IPS DF 6.9 (cell line): Measurements from ENCODE around the gene PIGC.
"Not testable (repeated sequence)": the region's sequence is repeated elsewhere in the genome, so short reads cannot be mapped to it uniquely, and the experiment has no call there.

ENCODE experiments used
- DNase-seq: peaks from one replicate; pipeline ENCODE4 v3.0.0-alpha.2; 2013; ENCODE audit warnings: low read depth, low spot score
- H3K27ac ChIP-seq: one replicate; pipeline ENCODE4 v1.5.1; 2013; ENCODE audit warnings: low read length, control low read depth
- H3K27me3 ChIP-seq: 2 replicates; pipeline ENCODE4 v1.6.1; 2013; ENCODE audit warnings: mild to moderate bottlenecking, low read length; ENCODE audit not compliant: control insufficient read depth, insufficient read depth
- H3K36me3 ChIP-seq: 2 replicates; pipeline ENCODE4 v1.6.1; 2013; ENCODE audit warnings: low read length; ENCODE audit not compliant: control insufficient read depth, insufficient read depth
- H3K4me1 ChIP-seq: 2 replicates; pipeline ENCODE4 v1.6.1; 2013; ENCODE audit warnings: low read length; ENCODE audit not compliant: control insufficient read depth, insufficient read depth
- H3K4me3 ChIP-seq: 2 replicates; pipeline ENCODE4 v1.5.1; 2013; ENCODE audit warnings: mild to moderate bottlenecking, low read length
- H3K9me3 ChIP-seq: 2 replicates; pipeline ENCODE4 v1.6.1; 2013; ENCODE audit warnings: low read length, inconsistent platforms; ENCODE audit not compliant: control insufficient read depth, insufficient read depth
- WGBS: extraction: QIAGEN DNeasy Blood & Tissue Kit; methylation state at CpG from one replicate; pipeline ENCODE4 v1.1.7; 2013; ENCODE audit warnings: mixed read lengths, missing lambda C conversion rate; ENCODE audit not compliant: insufficient read length, insufficient coverage; 5-methylcytosine and 5-hydroxymethylcytosine counted together

The PIGC gene

GRCh38 chr1:172452536-172453152 lies 8.8 kb upstream of the PIGC start:
- no CpG with 5 or more reads among the region's 7 CpGs for WGBS
- no peak overlapping the region for H3K4me3 ChIP-seq
- no peak overlapping the region for H3K27ac ChIP-seq
- H3K27me3 ChIP-seq, result no peaks in the 10 kb centered on the region
- H3K36me3 ChIP-seq, result no peaks in the 10 kb centered on the region
- no peaks in the 10 kb centered on the region; the same call in 1 of the 2 replicates for H3K4me1 ChIP-seq
- DNase-seq, result no peak
- no peaks in the 10 kb centered on the region for H3K9me3 ChIP-seq

- no peaks in the 10 kb centered on the region for H3K9me3 ChIP-seq
- no peak for DNase-seq
- H3K4me3 ChIP-seq, result no peak overlapping the region
- no CpG with 5 or more reads among the region's 2 CpGs for WGBS
- no peaks in the 10 kb centered on the region for H3K36me3 ChIP-seq
- H3K27me3 ChIP-seq, result no peaks in the 10 kb centered on the region
- no peaks in the 10 kb centered on the region; the same call in 1 of the 2 replicates for H3K4me1 ChIP-seq
- H3K27ac ChIP-seq, result no peak overlapping the region
Observed at GRCh38 chr1:172451002-172451443, 7.2 kb upstream of the PIGC start.

- DNase-seq, result no peak
- no CpG with 5 or more reads among the region's 7 CpGs for WGBS
- H3K36me3 ChIP-seq, result no peaks in the 10 kb centered on the region
- H3K27ac ChIP-seq, result no peak overlapping the region
- no peak overlapping the region for H3K4me3 ChIP-seq
- H3K9me3 ChIP-seq, result no peaks in the 10 kb centered on the region
- H3K4me1 ChIP-seq, result no peaks in the 10 kb centered on the region; the same call in 1 of the 2 replicates
- H3K27me3 ChIP-seq, result no peaks in the 10 kb centered on the region
Observed at GRCh38 chr1:172450524-172450885, 6.6 kb upstream of the PIGC start.

- DNase-seq, result peak; percentile 58
- Histone ChIP-seq H3K27ac (no peak overlapping the region), H3K27me3 (no peaks in the 10 kb centered on the region), H3K36me3 (no peaks in the 10 kb centered on the region), H3K9me3 (no peaks in the 10 kb centered on the region), H3K4me3 (no peak overlapping the region), H3K4me1 (no peaks in the 10 kb centered on the region; the same call in 1 of the 2 replicates)
- no CpG with 5 or more reads among the region's 18 CpGs for WGBS
Observed at GRCh38 chr1:172449585-172450523, 6.0 kb upstream of the PIGC start.

GRCh38 chr1:172448995-172449584 lies 5.2 kb upstream of the PIGC start:
- no peak overlapping the region for H3K27ac ChIP-seq
- DNase-seq, result no peak
- WGBS, result no CpG with 5 or more reads among the region's 6 CpGs

GRCh38 chr1:172447641-172448040 lies 3.8 kb upstream of the PIGC start:
- no peaks in the 10 kb centered on the region for H3K27me3 ChIP-seq
- no peaks in the 10 kb centered on the region for H3K9me3 ChIP-seq
- H3K27ac ChIP-seq, result no peak overlapping the region
- H3K4me3 ChIP-seq, result no peak overlapping the region
- WGBS, result no CpG with 5 or more reads among the region's 2 CpGs
- H3K36me3 ChIP-seq, result no peaks in the 10 kb centered on the region
- DNase-seq, result no peak
- H3K4me1 ChIP-seq, result no peaks in the 10 kb centered on the region; the same call in 1 of the 2 replicates

More at GRCh38 chr1:172448995-172449584, 5.2 kb upstream of the PIGC start:
- Histone ChIP-seq H3K4me1 (no peaks in the 10 kb centered on the region; the same call in 1 of the 2 replicates), H3K36me3 (no peaks in the 10 kb centered on the region), H3K9me3 (no peaks in the 10 kb centered on the region), H3K27me3 (no peaks in the 10 kb centered on the region), H3K4me3 (no peak overlapping the region)

GRCh38 chr1:172446547-172446946 lies 2.7 kb upstream of the PIGC start:
- no CpG with 5 or more reads among the region's 3 CpGs for WGBS

GRCh38 chr1:172442843-172443565 lies 865 bp downstream of the PIGC start:
- no peaks in the 10 kb centered on the region for H3K27me3 ChIP-seq
- no peak for DNase-seq
- H3K4me1 ChIP-seq, result no peaks in the 10 kb centered on the region
- H3K36me3 ChIP-seq, result no peaks in the 10 kb centered on the region; the same call in 1 of the 2 replicates
- H3K4me3 ChIP-seq, result peak overlapping the region; percentile 77; the same call in 1 of the 2 replicates
- no CpG with 5 or more reads among the region's 3 CpGs for WGBS
- no peak overlapping the region for H3K27ac ChIP-seq
- H3K9me3 ChIP-seq, result no peaks in the 10 kb centered on the region

More at GRCh38 chr1:172446547-172446946, 2.7 kb upstream of the PIGC start:
- Histone ChIP-seq H3K36me3 (no peaks in the 10 kb centered on the region; the same call in 1 of the 2 replicates), H3K27me3 (no peaks in the 10 kb centered on the region), H3K9me3 (no peaks in the 10 kb centered on the region), H3K4me3 (no peak overlapping the region), H3K27ac (no peak overlapping the region), H3K4me1 (no peaks in the 10 kb centered on the region; the same call in 1 of the 2 replicates)
- no peak for DNase-seq

- H3K4me1 ChIP-seq, result no peaks in the 10 kb centered on the region
- H3K27me3 ChIP-seq, result no peaks in the 10 kb centered on the region
- no peak overlapping the region for H3K4me3 ChIP-seq
- DNase-seq, result no peak
- H3K36me3 ChIP-seq, result no peaks in the 10 kb centered on the region; the same call in 1 of the 2 replicates
- no peaks in the 10 kb centered on the region for H3K9me3 ChIP-seq
- WGBS, result no CpG with 5 or more reads among the region's 6 CpGs
- H3K27ac ChIP-seq, result no peak overlapping the region
Observed at GRCh38 chr1:172442404-172442803, 1.5 kb downstream of the PIGC start.

GRCh38 chr1:172437183-172437582 lies 6.7 kb downstream of the PIGC start:
- H3K27me3 ChIP-seq, H3K9me3 ChIP-seq, H3K4me1 ChIP-seq, H3K36me3 ChIP-seq, DNase-seq, H3K27ac ChIP-seq, H3K4me3 ChIP-seq: not testable (repeated sequence)
- WGBS, result no CpG with 5 or more reads among the region's 3 CpGs
